ENCODE data around the gene EME2.

GRCh38 chr16:1788095-1788707 lies 15.6 kb downstream of the EME2 start:
- TF ChIP-seq CTCF (IDR thresholded peaks at IDR 0.05; ENCODE audit: low read depth, low read length): no peak
- TF ChIP-seq EZH2phosphoT487 (IDR thresholded peaks at IDR 0.05; ENCODE audit: low read depth): no peak
